ENCODE results near the gene RAB35.

Gene RAB35

DNA sequence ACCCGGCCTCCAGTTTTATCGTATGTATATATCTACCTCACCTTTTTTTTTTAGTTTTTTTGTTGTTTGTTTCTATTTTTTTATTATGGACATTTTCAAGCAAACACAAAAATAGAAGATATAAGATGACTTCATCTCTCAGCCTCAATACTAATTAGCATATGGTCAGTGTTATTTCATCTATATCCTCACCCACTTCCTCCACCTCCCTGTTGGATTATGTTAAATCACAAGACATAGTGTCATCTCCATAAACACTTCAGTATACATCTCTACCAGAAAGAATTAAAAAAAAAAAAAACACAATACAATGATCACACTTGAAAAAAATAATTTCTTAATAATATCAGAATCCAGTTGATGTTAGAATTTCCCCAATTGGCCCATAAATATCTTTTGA is 34.9 kb downstream of the RAB35 start:
- no peak for DNase-seq

DNA sequence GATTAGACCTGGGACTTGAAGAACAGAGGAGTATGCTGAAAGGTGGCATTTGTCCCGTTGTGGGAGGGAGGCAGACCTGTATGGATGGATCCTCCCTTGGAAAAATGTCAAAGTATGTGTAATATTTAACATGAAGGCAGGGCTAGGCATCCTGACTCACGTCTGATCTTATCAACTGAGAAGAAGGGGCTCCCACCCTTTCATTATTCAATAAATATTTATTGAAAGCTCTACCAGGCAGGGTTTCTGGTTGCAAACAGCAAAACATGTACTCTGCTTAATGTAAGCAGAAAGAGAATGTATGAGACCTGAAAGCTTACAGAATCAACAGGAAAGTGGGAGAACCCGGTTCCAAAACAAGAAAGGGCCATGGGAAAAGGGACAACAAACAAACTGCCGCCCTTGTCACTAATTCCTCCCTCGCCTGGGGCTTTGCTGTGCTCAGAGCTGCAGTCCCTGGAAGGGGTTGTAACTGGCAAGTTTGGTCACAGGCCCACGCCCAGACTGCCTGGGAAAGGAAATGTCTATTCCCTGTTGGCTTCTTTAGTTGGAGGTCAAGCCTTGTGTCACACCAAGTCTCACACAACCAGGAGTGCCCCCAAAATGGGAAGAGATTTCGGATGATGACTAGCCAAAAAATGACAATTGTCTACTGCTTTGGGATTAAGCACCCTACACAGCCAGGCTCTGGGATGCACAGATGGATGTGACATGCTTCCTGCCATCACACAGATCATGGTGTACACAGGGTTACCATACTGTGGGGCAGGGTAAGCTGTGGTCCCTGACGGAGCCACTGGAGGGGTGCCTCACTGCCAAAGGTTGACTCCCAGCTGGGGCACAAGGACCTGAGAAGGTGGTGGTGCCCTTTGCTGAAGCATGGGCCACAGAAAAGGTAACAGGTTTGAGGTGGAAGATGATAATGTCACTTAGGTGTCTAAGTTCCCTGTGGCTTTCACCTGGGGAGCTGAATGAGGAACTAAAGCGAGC is 36.8 kb downstream of the RAB35 start:
- DNase-seq, result no peak

DNA sequence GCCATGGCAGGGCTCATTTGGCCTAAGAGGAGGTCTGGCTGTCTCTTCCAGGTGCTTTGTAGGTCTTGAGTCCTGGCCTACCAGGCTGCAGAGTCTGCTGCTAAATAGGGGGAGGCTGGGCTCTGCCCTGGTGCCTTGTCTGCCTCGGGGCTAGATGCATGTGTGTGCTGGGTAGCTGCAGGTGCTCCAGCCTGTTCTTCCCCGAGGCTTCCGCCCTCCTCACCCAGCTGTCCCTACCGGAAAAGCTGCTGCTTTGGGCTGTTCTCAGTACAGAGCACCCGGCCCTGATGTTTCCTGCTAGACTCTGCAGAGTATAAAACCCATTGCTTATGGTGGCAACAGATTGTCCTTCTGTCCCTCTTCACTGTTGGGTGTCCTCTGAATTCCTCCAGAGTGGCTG is 37.7 kb downstream of the RAB35 start:
- no peak for DNase-seq

DNA sequence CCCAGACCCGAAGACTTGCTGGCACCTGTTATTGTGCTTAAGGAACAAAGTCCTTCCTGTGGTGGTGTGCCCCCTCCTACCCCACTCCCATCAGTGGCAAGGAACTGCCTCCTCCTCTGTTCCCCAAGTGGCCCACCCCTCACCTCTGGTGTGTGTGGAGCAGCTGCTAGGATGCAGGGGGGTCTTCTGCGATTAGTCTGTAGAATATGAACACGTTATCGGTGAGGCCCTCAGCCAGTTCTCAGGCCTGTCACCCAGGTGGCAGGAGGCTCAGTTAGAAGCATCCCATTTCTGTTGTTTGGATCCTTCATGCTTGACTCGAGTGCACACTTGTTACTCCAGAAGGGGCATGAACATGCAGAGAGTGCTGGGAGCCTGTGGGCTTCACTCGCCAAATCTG is 39.3 kb downstream of the RAB35 start:
- DNase-seq, result no peak

DNA sequence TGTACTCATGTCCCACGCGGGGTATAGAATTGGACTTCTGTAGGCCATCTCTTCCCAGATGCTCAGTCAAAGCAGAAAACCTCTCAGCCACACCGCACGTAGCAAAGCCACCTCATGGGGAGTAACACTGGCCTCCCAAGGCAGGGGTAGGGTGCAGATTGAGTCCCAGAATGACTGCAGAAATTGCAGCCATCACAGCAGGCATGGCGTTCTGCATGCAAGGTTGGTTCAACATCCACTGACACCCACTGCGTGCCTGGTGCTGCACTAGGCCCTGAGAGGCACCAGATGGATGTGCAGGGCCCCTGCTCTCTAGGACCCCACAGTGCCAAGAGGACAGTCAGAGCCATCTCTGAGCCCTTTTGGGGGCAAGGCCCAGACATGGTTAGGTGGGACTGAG is 39.9 kb downstream of the RAB35 start:
- DNase-seq, result no peak

DNA sequence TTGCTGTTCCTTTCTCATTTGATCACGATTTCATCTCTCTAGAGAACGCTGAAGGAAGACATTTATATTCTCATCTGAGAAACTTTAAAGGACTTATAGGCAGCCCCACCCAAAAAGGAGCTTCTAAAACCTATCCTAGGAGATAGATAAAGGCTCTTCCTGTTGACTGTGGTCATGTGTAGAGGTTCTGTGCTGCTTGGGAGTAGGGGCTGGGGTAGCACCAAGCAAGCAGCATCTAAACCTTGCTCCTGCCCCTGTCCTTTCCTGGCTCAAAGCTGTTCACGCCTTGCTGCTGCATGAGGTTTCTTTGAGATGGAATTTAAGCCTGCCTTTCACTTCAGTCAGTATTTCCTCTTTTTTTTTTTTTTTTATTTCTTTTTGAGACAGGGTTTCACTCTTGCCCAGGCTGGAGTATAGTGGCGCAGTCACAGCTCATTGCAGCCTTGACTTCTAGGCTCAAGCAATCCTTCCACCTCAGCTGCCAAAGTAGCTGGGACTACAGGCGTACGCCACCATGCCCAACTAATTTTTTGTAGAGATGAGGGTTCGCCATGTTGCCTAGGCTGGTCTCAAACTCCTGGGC is 41.4 kb downstream of the RAB35 start:
- no peak for DNase-seq

DNA sequence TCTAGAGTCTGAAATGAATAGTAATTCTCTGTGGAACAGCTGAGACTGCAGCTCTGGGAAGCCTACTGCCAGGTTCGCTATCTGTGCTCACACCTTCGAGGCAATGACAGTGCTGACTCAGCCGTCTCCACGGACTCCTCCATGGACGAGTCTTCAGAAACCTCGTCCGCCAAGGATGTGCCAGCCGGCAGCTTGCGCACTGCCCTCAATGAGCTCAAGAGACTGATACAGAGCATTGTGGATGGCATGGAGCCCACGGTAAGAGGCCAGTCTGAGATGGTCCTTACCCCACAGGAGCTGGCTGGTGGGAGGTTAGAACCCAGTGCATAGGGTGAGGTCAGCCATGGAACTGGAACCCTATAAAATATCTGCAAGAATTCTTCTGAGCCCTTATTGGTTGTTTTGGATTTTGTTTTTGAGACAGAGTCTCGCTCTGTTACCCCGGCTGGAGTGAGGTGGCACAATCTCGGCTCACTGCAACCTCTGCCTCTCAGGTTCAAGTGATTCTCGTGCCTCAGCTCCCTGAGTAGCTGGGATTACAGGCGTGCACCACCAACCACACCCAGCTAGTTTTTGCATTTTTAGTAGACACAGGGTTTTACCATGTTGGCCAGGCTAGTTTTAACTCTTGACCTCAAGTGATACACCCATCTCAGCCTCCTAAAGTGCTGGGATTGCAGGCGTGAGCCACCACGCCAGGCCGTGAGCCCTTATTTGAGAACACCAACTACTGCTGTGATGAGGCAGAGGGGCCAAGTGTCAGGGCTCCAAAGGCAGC is 43.9 kb downstream of the RAB35 start:
- no peak for DNase-seq

DNA sequence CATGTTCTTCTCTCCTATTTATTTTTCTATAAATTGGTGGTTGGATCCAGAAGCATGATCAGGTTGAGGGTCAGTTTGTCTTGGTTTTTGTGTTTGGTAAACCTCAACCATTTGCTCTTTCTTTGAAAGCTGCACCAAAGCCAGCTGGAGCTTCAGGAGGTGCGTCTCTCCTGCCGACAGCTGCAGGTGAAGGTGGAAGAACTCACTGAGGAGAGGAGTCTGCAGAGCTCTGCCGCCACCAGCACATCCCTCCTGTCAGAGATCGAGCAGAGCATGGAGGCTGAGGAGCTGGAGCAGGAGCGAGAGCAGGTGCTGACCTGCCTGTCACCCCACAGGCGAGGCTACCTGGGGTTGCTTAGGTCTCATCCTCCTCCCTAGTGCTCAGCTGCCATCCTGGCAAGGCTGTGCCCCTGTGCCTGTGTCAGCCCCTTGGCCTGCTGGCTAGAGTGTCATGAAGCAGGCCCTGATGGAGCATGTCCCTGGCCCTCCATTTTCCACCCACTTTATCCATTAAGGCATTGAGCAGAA is 45.0 kb downstream of the RAB35 start:
- no peak for DNase-seq

DNA sequence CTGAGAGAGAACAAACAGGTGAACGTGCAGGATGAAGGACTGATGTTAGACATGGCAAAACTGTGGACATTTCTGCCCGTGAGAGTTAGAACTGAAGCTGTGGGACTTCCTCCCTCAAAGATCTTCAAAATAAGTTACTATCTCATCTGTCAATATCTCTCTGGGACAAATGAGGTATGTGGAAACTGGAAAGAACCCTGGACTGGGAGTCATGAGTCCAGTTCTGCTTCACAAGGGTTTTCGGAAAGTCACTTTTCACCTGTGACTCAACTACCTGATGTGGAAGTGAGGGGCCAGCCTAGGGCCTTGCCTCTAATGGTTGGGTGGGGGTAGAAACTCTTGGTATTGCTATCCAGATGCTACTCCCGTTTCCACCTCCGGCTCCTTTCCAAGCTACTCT is 47.3 kb downstream of the RAB35 start:
- DNase-seq, result no peak

DNA sequence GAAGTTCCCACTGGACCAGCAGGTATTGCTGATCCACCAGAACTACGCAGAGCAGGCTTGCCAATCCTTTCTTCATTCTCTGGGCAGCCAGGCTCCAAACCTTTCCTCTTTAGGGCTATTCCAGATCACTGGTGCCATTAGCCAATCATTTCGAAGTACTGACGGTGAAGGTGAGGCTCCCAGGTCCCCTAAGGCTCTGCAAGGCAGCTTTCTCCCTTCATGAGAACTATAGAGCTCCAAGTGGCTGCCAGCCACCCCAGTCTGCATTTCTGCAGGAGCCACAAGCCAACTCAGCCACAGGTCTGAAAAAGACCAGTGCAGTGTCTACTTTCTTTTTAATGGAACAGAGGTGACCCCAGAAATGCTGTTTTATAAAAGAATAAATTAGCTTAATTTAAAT is 48.7 kb downstream of the RAB35 start:
- no peak for DNase-seq

DNA sequence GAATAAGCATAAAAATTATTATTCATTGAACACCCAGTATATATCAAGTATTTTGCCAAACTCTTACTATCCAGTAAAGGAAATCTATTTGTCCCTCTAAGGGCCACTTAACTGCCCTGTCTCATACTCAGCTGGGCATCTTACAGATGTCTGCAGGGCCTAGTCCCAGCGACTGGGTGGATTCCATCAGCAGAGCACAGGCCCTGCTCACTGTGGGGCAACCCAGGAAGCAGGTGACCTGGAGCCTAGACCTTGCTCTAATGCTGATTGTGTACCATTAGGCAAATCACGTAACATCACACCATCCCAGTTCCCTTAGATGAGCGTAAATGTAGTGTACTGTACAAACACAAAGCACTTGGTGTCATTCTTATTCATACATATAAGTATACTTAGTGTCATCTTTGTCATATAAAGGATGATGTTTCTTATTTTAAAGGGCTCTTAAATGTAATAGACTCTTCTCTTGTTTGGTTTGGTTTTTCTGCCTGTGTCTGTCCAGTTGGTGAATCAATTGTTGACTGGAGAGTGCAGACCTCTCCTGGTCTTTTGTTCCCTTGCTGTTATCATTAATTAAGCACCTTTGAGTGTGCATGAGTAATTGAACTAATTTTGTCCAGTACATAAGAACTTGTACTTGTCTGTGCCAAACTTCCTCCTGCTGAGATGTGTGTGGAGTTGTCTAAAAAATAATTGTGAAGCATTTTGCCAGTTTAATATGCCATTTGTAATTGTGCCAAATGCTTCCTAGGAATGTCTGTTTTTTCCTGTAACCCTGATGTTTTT is 49.3 kb downstream of the RAB35 start:
- DNase-seq, result no peak

DNA sequence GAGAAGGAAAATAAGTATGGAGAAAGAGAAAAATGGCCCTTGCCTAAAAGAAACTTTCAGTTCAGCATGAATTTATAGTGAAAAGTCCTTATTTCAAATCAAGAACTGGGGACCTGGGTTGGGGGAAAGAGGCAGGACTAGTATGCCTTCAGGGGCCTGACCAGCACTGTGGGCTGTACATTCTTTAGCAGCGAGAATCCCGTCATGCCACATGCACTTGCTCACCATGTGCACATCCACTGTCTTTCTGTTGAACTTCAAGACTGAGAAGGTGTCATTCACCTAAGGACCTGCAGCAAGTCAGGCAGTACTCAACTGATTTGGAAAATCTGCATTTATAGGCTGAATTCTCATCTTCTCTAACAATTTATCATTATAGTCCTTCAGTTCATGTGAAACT is 50.2 kb downstream of the RAB35 start:
- no peak for DNase-seq

DNA sequence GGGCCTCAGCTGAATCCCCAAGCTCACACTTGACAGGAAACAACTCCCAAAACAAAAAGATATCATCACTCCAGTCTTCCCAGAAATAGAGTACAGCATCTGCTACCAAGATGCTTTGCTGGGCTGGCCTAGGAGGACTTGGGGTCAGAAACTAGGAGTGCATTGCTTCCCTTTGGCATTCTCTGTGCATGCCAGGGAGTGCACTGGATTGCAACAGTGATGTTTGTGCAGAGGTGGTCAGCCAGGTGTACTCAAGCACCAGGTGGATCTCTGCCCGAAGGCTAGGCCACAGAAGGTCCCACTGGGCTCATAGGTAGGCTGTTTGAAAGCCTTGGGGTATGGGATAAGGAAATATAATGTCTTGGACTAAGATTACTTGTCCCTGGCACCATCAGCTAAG is 51.1 kb downstream of the RAB35 start:
- no peak for DNase-seq

DNA sequence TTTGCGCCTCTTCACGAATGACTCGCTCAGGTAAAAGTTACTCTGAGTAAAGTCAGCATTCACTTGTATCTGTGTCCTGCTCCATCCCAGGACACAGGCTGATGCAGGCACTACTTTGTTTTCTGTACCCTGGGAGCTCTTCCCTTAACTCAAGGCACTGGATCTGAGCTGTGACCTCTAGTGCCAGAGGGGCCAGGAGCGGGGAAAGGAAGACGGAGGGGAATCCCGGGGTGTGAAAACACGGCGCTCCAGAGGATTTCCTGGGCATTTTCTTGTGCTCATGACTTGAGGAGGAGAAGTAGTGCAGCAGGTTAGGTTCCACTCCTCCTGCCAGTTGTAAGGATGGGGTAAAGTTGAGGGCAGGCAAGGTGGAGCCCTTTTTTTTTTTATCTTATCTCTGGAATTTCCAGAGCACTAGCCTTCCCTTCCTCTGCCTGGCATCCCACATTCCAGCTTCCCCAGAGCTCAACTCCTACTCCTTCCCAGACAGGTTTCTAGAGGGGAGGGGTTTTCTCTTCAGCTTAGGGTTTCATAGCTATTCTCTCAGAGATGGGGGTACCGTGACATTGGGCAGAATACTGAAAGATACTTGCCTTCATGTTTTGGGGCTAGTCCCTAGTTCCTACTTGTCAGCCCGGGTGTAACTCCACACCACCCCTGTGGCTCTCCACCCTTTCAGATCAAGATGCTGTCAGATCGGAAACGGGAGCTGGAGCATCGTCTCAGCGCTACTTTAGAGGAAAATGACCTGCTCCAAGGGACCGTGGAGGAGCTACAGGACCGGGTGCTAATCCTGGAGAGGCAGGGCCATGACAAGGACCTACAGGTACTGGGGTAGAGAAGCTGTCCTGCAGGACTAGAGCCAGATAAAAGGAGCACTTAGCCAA is 52.3 kb downstream of the RAB35 start:
- no peak for DNase-seq

DNA sequence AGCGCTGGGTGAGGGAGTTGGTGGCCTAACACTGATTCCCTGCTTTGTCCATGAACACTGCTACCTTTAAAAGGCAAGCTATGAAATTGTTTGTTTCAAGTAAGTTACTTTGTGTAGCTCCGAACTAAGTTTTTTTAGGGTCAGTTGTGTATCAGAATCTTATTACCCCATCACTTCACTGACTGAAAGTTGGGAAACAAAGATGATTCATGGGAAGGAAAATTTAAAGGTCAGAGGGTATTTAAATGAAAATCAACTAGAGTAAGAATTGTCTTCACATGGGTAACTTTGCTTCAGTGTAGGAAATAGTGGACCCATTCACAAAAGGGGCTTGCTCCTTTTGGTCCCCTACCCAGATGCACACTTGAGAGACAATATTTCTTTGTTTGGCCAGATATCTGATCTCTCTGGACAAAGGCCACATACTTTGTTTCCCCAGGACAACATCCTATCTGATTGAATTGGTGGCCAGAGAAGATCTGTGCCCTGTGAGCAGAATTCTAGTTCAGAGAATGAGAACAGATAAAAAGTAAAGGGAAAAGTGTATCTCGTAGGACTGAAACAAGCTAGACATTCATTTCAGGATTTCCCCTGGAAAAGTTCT is 53.5 kb downstream of the RAB35 start:
- DNase-seq, result no peak

DNA sequence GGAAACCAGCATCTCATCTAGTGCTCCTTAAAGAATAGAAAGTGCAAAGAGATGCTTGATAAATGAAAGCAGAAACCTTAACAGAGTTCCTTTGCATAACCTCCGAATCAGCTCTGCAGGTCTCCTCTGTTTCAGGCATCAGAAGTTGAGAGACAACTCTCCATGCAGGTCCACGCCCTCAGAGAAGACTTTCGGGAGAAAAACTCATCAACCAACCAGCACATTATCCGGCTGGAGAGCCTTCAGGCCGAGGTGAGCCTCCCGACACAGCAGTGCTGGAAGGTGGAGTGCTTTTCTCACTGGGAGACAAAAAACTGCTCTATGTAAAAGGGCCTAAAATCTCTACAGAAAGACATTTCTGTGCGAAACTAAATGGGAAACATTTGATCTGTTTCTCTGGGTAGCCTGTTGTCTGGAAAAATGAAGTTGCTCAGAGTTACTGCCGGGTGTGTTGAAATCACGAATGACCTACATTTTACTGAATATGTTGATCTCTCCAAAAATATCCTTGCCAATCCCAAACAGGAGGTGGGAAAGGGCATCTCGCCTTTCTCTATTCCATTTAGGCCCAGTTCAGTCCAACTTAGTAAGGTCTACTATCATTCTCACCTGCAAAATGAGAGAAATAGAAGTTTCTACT is 54.9 kb downstream of the RAB35 start:
- DNase-seq, result no peak

DNA sequence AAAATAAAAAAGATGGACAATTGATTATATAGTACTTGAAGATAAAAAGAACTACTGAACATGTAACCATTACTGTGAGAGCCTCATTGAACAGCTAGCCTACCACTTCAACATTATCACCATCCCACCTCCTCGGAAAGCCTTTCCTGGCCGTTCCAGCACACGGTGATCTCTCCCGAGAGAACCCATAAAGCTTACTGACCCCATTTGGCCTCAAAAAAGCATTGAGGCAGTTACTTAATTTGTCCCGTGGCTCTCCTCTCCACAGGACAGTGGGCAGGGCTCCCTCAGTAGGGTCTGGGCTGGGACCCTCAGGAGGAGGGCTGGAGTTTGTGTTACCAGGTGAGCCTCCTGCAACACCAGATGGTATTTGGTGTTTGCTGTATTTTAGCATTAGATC is 55.8 kb downstream of the RAB35 start:
- no peak for DNase-seq

DNA sequence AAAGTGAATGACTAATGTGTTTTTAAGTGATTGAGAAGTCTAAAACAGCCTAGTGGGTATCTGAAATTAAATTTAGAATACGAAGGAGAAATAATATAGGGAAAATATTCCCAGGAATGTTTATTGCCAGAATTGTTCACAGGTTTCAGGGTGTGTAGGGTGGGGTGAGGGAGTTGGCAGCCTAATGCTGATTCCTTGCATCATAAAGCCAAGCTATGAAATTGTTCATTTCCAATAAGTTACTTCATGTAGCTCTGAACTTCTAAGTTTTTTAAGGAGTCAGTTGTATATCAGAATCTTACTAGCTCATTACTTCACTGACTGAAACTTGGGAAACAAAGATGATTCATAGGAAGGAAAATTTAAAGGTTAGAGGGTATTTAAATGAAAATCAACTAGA is 56.4 kb downstream of the RAB35 start:
- DNase-seq, result no peak

DNA sequence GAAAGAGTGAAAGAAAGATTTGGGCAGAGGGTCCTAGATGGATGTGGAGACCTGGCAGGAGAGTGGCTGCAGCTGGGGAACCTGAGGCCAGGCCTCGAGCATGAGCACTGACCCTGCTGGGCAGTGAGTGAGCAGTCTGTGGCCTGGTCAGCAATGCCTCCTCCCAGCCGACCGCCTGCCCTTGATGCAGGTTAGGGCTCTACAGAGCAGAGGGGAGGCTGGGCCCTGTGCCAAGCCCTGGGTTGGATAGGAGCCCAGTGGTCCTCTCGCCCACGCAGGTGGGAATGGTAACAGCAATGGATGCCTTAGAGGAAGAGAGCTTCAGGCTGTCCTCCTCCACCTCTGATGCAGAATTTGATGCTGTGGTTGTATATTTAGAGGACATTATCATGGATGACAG is 59.8 kb downstream of the RAB35 start:
- no peak for DNase-seq

DNA sequence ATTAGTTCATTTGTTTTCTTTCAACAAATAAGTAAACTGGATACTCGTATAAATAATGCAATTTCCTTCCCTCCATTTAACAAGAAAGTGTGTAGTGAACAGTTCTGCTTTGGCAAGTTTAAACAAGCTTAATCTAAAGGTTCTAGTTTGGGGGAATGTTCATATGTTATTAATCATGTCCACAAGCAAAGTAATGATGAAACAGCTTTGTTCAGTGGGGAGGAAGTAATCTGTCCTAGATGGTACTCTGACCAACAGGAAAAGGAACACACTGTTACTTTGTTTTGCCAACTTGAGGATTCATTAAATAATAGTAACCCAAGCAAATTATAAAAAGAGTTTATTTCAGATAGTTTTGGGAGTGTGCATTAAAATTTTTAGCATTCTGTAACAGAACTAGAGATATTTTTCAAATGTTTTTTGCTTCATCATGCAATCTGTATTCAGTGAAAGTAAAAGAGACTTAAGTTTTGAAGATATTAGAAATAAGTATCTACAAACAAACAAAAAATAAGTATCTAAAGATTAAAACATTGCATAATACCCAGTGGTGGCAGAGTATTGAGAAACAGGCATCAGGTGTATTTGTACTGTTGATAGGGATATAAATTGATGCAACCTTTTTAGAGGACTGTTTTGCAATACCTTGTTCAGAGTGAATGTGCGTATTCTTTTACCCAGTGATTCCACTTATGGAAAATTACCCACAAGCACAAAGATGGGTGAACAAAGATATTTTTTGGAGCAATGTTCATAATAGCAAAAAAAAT is 61.1 kb downstream of the RAB35 start:
- DNase-seq, result no peak

All from hematopoietic multipotent progenitor cell treated with erythropoietin and hydrocortisone succinate and interleukin-3 and kit ligand, for 8 days (in vitro differentiated cells).